ENCODE data around the gene OR2AG2. TPM values are rescaled to one million over a fixed set of nuclear protein-coding genes. Genes with fewer than 3 reads are reported as not detected.

The OR2AG2 gene
- polyA plus RNA-seq, 4 donors, result 0.07 to 0.09 TPM; not detected in 2

DNA sequence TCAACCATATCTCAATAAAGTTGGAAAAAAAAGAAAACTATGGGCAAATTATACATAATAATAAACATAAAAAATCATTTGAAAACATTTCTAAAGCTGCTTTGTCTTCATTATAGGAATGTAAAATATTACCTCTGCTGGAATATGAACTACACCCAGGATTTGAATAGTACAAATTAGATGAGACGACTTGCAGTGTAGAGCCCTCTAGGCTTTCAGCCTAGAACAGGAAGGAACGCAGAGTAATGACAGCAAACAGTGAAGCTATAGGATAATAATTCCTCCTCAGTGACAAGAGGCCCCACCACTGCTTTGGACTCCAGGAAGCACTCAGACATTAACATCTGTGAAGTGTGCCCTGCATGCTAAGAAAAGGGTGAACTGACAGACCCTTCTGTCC lies 18.8 kb upstream of the OR2AG2 start:
- FAIRE-seq, result no peak
- H3K9me3 ChIP-seq (ENCODE audit: control insufficient read depth in 2 of 2, insufficient read depth in 1 of 2, low read depth in 1 of 2, low read length in 1 of 2), result no peaks in the 10 kb centered on the region
- no peaks in the 10 kb centered on the region for H3K27me3 ChIP-seq (ENCODE audit: control insufficient read depth in 3 of 3, insufficient read depth in 3 of 3, low read length in 3 of 3)
- WGBS, 3 donors, result 69 to 80% (median 77%) methylated on average over 2 of the region's 2 CpGs
- H3K4me1 ChIP-seq (ENCODE audit: control insufficient read depth in 3 of 3, insufficient read depth in 2 of 3, low read depth in 1 of 3, low read length in 2 of 3), result no peaks in the 10 kb centered on the region
- H3K4me3 ChIP-seq (ENCODE audit: low read depth in 1 of 3, low read length in 3 of 3), result no peak overlapping the region
- H3K27ac ChIP-seq (ENCODE audit: low read depth in 1 of 3, low read length in 2 of 3), result no peak overlapping the region
- no peaks in the 10 kb centered on the region for H3K36me3 ChIP-seq (ENCODE audit: control insufficient read depth in 3 of 3, insufficient read depth in 2 of 3, low read depth in 1 of 3, low read length in 3 of 3)
- no peak for DNase-seq

DNA sequence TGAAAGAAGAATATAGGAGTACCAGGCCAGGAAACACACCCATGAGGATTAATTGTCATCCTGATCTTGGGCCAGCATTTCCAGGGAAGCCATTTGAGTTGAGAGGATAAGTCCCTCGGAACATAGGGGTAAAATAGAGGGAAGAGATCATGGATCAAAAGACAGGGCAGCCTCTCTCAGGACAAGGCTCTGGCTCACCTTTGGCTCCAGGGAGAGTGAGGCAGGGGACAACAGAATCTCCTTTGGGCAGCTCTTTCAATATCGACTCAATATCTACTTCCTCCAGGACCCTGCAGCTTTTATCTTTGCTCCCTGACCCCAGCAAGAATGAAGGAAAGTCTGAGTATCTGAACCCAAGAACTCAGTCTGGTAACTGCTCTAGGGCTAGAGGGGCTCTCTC lies 10.9 kb upstream of the OR2AG2 start, which contains the start of gene OR2AG1:
TSS of gene OR2AG1 (plus strand) at position 301 of the 400 bp plus-strand sequence. CDS start 2,018 bp downstream, outside the sequence.
- Histone ChIP-seq H3K36me3 (ENCODE audit: control insufficient read depth in 3 of 3, insufficient read depth in 2 of 3, low read depth in 1 of 3, low read length in 3 of 3) (no peaks in the 10 kb centered on the region), H3K4me3 (ENCODE audit: low read depth in 1 of 3, low read length in 3 of 3) (no peak within 1 kb of the TSS), H3K27ac (ENCODE audit: low read depth in 1 of 3, low read length in 2 of 3) (no peak within 1 kb of the TSS), H3K4me1 (ENCODE audit: control insufficient read depth in 3 of 3, insufficient read depth in 2 of 3, low read depth in 1 of 3, low read length in 2 of 3) (no peaks in the 10 kb centered on the region), H3K9me3 (ENCODE audit: control insufficient read depth in 2 of 2, insufficient read depth in 1 of 2, low read depth in 1 of 2, low read length in 1 of 2) (no peaks in the 10 kb centered on the region), H3K27me3 (ENCODE audit: control insufficient read depth in 3 of 3, insufficient read depth in 3 of 3, low read length in 3 of 3) (no peaks in the 10 kb centered on the region)
- WGBS, 3 donors, result 42 to 69% (median 61%) methylated on average over 2 of the region's 2 CpGs
- DNase-seq (no peak), FAIRE-seq (no peak)

DNA sequence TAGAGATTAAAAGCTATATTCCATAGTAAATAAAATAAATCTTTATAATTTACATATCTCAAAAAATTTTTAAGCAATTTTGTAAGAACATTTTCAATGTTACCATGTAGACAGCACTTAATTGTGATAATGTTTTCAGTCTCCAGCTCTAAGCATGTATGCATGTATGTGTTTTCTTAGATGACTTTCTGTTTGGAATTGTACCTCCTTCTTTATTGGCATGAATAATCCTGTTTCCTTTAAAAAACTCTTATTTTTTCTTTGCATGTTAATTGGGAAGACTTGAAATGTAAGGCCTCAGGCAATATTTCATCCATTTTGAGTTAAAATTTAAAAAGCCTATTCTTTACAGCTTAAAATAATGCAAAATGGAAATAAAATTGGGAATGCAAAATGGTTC lies 9.1 kb upstream of the OR2AG2 start:
- Histone ChIP-seq H3K4me1 (ENCODE audit: control insufficient read depth in 3 of 3, insufficient read depth in 2 of 3, low read depth in 1 of 3, low read length in 2 of 3) (no peaks in the 10 kb centered on the region), H3K27ac (ENCODE audit: low read depth in 1 of 3, low read length in 2 of 3) (no peak overlapping the region), H3K27me3 (ENCODE audit: control insufficient read depth in 3 of 3, insufficient read depth in 3 of 3, low read length in 3 of 3) (no peaks in the 10 kb centered on the region), H3K9me3 (ENCODE audit: control insufficient read depth in 2 of 2, insufficient read depth in 1 of 2, low read depth in 1 of 2, low read length in 1 of 2) (no peaks in the 10 kb centered on the region), H3K4me3 (ENCODE audit: low read depth in 1 of 3, low read length in 3 of 3) (no peak overlapping the region), H3K36me3 (ENCODE audit: control insufficient read depth in 3 of 3, insufficient read depth in 2 of 3, low read depth in 1 of 3, low read length in 3 of 3) (no peaks in the 10 kb centered on the region)
- DNase-seq, result no peak
- FAIRE-seq, result no peak

DNA sequence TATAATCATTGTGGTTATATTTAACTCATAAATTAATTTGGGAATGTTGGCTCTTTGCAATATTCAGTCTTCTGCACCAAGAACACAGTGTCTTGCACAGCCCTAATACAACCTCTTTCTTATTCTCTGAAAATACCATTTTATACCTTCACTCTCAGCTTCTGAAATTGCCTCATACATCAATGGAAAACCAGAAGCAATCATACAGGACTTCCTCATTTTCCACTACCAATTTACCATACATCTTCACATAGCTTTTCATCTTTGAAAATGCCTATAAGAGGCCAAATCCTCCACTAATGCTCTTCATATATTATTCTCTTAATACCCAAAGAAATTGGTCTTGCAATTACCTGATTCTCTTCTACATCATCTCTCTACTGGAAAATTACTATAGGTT lies 6.7 kb upstream of the OR2AG2 start:
- H3K36me3 ChIP-seq (ENCODE audit: control insufficient read depth in 3 of 3, insufficient read depth in 2 of 3, low read depth in 1 of 3, low read length in 3 of 3), result no peaks in the 10 kb centered on the region
- no peaks in the 10 kb centered on the region for H3K9me3 ChIP-seq (ENCODE audit: control insufficient read depth in 2 of 2, insufficient read depth in 1 of 2, low read depth in 1 of 2, low read length in 1 of 2)
- H3K27ac ChIP-seq (ENCODE audit: low read depth in 1 of 3, low read length in 2 of 3), result no peak overlapping the region
- no peaks in the 10 kb centered on the region for H3K27me3 ChIP-seq (ENCODE audit: control insufficient read depth in 3 of 3, insufficient read depth in 3 of 3, low read length in 3 of 3)
- DNase-seq, result no peak
- no peak overlapping the region for H3K4me3 ChIP-seq (ENCODE audit: low read depth in 1 of 3, low read length in 3 of 3)
- H3K4me1 ChIP-seq (ENCODE audit: control insufficient read depth in 3 of 3, insufficient read depth in 2 of 3, low read depth in 1 of 3, low read length in 2 of 3), result no peaks in the 10 kb centered on the region
- FAIRE-seq, result no peak

DNA sequence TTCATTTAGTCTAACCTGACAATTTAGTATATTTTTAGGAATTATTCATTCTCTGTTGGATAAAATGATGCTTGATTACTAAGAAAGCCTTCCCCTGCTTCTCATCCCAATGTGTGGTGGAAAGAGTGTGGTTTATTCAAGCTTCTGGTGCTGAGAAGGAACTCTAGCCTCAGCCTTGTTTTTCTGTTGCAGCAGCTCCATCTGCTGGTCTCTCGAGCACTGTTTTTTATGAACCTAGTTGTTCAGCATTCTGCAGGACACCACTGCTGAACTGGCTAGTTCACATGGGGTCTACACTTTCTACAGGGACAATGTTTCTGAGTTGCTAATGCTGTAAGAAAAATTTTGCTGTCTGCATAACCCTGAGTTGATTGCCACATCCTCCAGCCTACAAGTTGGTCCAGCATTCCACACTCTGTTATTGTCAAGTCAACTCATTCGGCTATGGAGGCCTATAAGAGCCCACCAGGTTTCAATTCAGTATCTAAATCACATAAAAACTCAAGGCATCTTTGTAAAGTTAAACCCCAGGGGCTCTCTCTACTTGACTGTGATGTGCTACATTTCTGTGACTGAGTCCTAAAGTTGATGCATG lies 14.3 kb downstream of the OR2AG2 start:
- H3K36me3 ChIP-seq (ENCODE audit: control insufficient read depth in 3 of 3, insufficient read depth in 2 of 3, low read depth in 1 of 3, low read length in 3 of 3), result no peaks in the 10 kb centered on the region
- H3K4me1 ChIP-seq (ENCODE audit: control insufficient read depth in 3 of 3, insufficient read depth in 2 of 3, low read depth in 1 of 3, low read length in 2 of 3), result no peaks in the 10 kb centered on the region
- DNase-seq, result peak; percentile 57 to 62
- 47 to 50% (median 48%) methylated on average over 2 of the region's 2 CpGs for WGBS, 3 donors
- H3K27ac ChIP-seq (ENCODE audit: low read depth in 1 of 3, low read length in 2 of 3), result no peak overlapping the region
- no peaks in the 10 kb centered on the region for H3K27me3 ChIP-seq (ENCODE audit: control insufficient read depth in 3 of 3, insufficient read depth in 3 of 3, low read length in 3 of 3)
- FAIRE-seq, result no peak
- H3K4me3 ChIP-seq (ENCODE audit: low read depth in 1 of 3, low read length in 3 of 3), result no peak overlapping the region
- no peaks in the 10 kb centered on the region for H3K9me3 ChIP-seq (ENCODE audit: control insufficient read depth in 2 of 2, insufficient read depth in 1 of 2, low read depth in 1 of 2, low read length in 1 of 2)

DNA sequence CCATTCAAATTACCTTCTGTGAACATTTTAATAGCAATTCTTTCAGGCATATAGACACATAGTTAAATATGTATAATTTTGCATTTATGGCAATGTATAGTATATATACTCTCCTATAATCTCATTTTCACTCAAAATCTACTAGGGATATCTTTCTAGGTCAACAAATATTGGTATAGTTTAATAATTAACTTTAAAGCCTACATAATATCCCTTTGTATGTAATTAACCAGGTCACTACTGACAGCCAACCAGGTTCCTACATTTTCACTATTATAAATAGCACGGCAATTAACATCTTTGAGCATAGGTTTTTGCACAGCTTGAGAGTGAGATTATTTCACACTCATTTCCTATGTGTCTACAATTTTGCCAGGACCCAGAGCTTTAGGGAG lies 15.8 kb downstream of the OR2AG2 start:
- Histone ChIP-seq H3K4me3 (ENCODE audit: low read depth in 1 of 3, low read length in 3 of 3) (no peak overlapping the region), H3K9me3 (ENCODE audit: control insufficient read depth in 2 of 2, insufficient read depth in 1 of 2, low read depth in 1 of 2, low read length in 1 of 2) (no peaks in the 10 kb centered on the region), H3K27ac (ENCODE audit: low read depth in 1 of 3, low read length in 2 of 3) (no peak overlapping the region), H3K36me3 (ENCODE audit: control insufficient read depth in 3 of 3, insufficient read depth in 2 of 3, low read depth in 1 of 3, low read length in 3 of 3) (no peaks in the 10 kb centered on the region), H3K4me1 (ENCODE audit: control insufficient read depth in 3 of 3, insufficient read depth in 2 of 3, low read depth in 1 of 3, low read length in 2 of 3) (no peaks in the 10 kb centered on the region), H3K27me3 (ENCODE audit: control insufficient read depth in 3 of 3, insufficient read depth in 3 of 3, low read length in 3 of 3) (no peaks in the 10 kb centered on the region)
- peak in 1 of 2 donors; percentile 9 for DNase-seq
- 25 to 61% (median 47%) methylated on average over 1 of the region's 1 CpG for WGBS, 3 donors
- no peak for FAIRE-seq

DNA sequence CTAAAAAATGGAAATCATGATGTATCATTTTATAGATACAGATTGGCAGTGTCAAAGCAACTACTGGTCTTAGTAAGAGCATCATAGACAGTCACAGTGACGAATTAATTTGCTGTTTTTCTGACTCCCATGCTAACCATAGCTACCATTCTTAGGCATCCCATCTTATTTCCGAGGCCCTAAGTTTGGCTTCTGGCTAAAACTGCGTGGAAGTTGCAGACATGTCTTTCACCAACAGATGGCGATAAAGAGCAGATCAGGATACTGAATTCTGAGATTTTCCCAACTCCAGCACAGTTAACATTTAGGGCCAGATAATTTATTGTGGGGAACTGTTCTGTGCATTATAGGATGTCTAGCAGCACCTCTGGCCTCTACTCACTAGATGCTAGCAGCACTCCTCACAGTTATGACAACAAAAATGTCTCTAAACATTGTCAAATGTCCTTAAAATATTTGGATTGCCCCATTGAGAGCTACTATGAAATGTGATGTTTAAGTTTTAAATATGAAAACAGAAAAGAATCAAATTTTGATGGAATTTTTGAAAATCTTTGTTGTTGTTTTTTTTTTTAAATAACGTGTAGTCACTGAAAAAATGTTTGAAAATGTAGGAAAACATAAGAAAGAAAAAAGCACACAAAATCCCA lies 16.3 kb downstream of the OR2AG2 start:
- Histone ChIP-seq H3K27ac (ENCODE audit: low read depth in 1 of 3, low read length in 2 of 3) (no peak overlapping the region), H3K4me3 (ENCODE audit: low read depth in 1 of 3, low read length in 3 of 3) (no peak overlapping the region), H3K36me3 (ENCODE audit: control insufficient read depth in 3 of 3, insufficient read depth in 2 of 3, low read depth in 1 of 3, low read length in 3 of 3) (no peaks in the 10 kb centered on the region), H3K27me3 (ENCODE audit: control insufficient read depth in 3 of 3, insufficient read depth in 3 of 3, low read length in 3 of 3) (no peaks in the 10 kb centered on the region), H3K9me3 (ENCODE audit: control insufficient read depth in 2 of 2, insufficient read depth in 1 of 2, low read depth in 1 of 2, low read length in 1 of 2) (no peaks in the 10 kb centered on the region), H3K4me1 (ENCODE audit: control insufficient read depth in 3 of 3, insufficient read depth in 2 of 3, low read depth in 1 of 3, low read length in 2 of 3) (no peaks in the 10 kb centered on the region)
- FAIRE-seq, result no peak
- DNase-seq, result peak; percentile 35 to 49
- 4 to 11% (median 5%) methylated on average over 5 of the region's 5 CpGs for WGBS, 3 donors

DNA sequence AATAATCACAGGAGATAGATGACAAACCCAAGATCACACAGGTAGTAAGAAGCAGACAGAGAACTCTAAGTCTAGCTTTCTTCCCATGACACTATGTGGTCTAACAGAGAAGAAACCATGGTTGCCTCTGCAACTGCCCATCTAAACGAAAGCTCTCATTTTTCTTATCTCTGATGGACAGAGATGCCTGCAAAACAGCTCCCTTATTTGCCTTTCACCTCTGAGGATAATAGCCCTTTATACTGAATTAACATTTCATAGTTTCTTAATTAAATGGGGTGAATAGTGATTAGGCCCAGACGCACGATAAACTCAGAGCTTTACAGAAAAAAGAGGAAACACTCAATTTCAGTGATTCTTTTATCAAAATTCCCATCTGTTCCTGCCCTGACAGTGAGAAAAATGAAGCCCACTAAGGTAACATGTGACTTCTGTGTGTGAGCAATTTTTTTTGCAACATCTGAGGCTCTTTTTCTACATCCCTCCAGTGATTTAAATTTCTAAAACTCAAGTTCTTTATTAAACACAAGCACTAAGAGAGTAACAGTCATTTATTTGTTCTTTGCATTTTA lies 24.6 kb downstream of the OR2AG2 start:
- no peaks in the 10 kb centered on the region for H3K36me3 ChIP-seq (ENCODE audit: control insufficient read depth in 3 of 3, insufficient read depth in 2 of 3, low read depth in 1 of 3, low read length in 3 of 3)
- 73 to 86% (median 74%) methylated on average over 3 of the region's 3 CpGs for WGBS, 3 donors
- peak overlapping the region in 2 of 3 donors; percentile 41 to 84 for H3K27ac ChIP-seq (ENCODE audit: low read depth in 1 of 3, low read length in 2 of 3)
- H3K4me1 ChIP-seq (ENCODE audit: control insufficient read depth in 3 of 3, insufficient read depth in 2 of 3, low read depth in 1 of 3, low read length in 2 of 3), result no peaks in the 10 kb centered on the region
- FAIRE-seq (no peak), DNase-seq (no peak)
- no peaks in the 10 kb centered on the region for H3K9me3 ChIP-seq (ENCODE audit: control insufficient read depth in 2 of 2, insufficient read depth in 1 of 2, low read depth in 1 of 2, low read length in 1 of 2)
- peaks cover 0 to 2% (median 0%) of the 10 kb centered on the region in 3 donors for H3K27me3 ChIP-seq (ENCODE audit: control insufficient read depth in 3 of 3, insufficient read depth in 3 of 3, low read length in 3 of 3)
- H3K4me3 ChIP-seq (ENCODE audit: low read depth in 1 of 3, low read length in 3 of 3), result no peak overlapping the region
